Testis (tissue), 2 donors: ENCODE results near the gene PLA2G4E.

Experiments
- CTCF ChIP-seq, 3 experiments: fragments of 450-650 bp in 2 of 3; fragments of 200-600 bp in 1 of 3; sonication (generic) in 1 of 3; IDR thresholded peaks; one replicate each; pipeline ENCODE4 v1.5.1; 2016 to 2019; ENCODE audit warnings: antibody characterized with exemption in 3 of 3, mild to moderate bottlenecking in 2 of 3, moderate library complexity in 1 of 3
- POLR2A ChIP-seq: fragments of 450-650 bp; IDR thresholded peaks from one replicate; pipeline ENCODE4 v1.6.1; 2017; ENCODE audit warnings: antibody characterized with exemption, mild to moderate bottlenecking, moderate library complexity

- TF ChIP-seq CTCF (IDR thresholded peaks at IDR 0.05) (no peak), POLR2A (no peak)
These were observed 80.4 kb downstream of the PLA2G4E start for GRCh38 chr15:41940441-41940857.
